Measurements from ENCODE around the gene GRN. TPM values are rescaled to one million over a fixed set of nuclear protein-coding genes. Genes with fewer than 3 reads are reported as not detected.
A peak's percentile ranks its signal among the peaks of the same experiment; 100 is the strongest.

Gene GRN
- total and polyA plus RNA-seq, 2 of the 8 experiments (the other 6 are each of a cell fraction or from before 2014, with no cell fraction given): 108 to 387 TPM

GRCh38 chr17:44354582-44355561 lies 9.8 kb downstream of the GRN start (continued):
- no peak for TF ChIP-seq RXRA (IDR thresholded peaks at IDR 0.05; ENCODE audit: insufficient read depth, low read depth, low read length)
- TF ChIP-seq KDM1A (IDR thresholded peaks at IDR 0.05; ENCODE audit: borderline replicate concordance, low read length): no peak
- peak in 1 of 2 experiments; percentile 83; a peak in 2 of 4 replicates for TF ChIP-seq SIN3A (conservative IDR thresholded peaks at IDR 0.05 in 1 of 2, IDR thresholded peaks at IDR 0.05 in 1 of 2; ENCODE audit: low read depth in 1 of 2, low read length in 2 of 2)
- TF ChIP-seq RFX5 (IDR thresholded peaks at IDR 0.05; ENCODE audit: borderline replicate concordance, low read depth, low read length): no peak
- TF ChIP-seq KDM4A (IDR thresholded peaks at IDR 0.05; ENCODE audit: low read depth, low read length, severe bottlenecking): peak; percentile 74
- peak; percentile 22 for TF ChIP-seq ASH2L (IDR thresholded peaks at IDR 0.05; ENCODE audit: low read length)
- TF ChIP-seq HDAC2 (IDR thresholded peaks at IDR 0.05; ENCODE audit: borderline replicate concordance in 1 of 2, low read depth in 2 of 2, low read length in 2 of 2): no peak
- TF ChIP-seq RBBP5 (IDR thresholded peaks at IDR 0.05; ENCODE audit: borderline replicate concordance, low read depth, low read length): peak; percentile 54; the same call in 1 of the 2 replicates
- no peak for TF ChIP-seq E2F6 (IDR thresholded peaks at IDR 0.05)
- TF ChIP-seq NRF1 (IDR thresholded peaks at IDR 0.05; ENCODE audit: low read depth, low read length): no peak
- no peak for TF ChIP-seq SRF (IDR thresholded peaks at IDR 0.05; ENCODE audit: low read depth, low read length)
- TF ChIP-seq MAFK (IDR thresholded peaks at IDR 0.05; ENCODE audit: low read depth, low read length): no peak
- no peak for TF ChIP-seq SAP30 (IDR thresholded peaks at IDR 0.05; ENCODE audit: insufficient read depth, insufficient replicate concordance, low read length)
- TF ChIP-seq SIX5 (IDR thresholded peaks at IDR 0.05; ENCODE audit: low read depth, low read length): no peak
- TF ChIP-seq TEAD4 (IDR thresholded peaks at IDR 0.05; ENCODE audit: low read depth, low read length): no peak
- no peak for TF ChIP-seq POLR2AphosphoS5 (IDR thresholded peaks at IDR 0.05; ENCODE audit: low read depth, low read length)
- TF ChIP-seq POU5F1 (IDR thresholded peaks at IDR 0.05; ENCODE audit: low read depth, low read length): no peak
- TF ChIP-seq CBX5 (IDR thresholded peaks at IDR 0.05; ENCODE audit: low read depth, low read length): no peak
- no peak for TF ChIP-seq SP4 (IDR thresholded peaks at IDR 0.05; ENCODE audit: low read length)
- TF ChIP-seq BRCA1 (IDR thresholded peaks at IDR 0.05; ENCODE audit: low read depth, low read length): no peak
- 0 out of 2 replicates have a peak, but pooled peaks have one; percentile 11 for TF ChIP-seq JUND (IDR thresholded peaks at IDR 0.05; ENCODE audit: low read length)
- peak; percentile 35 for TF ChIP-seq TAF7 (optimal IDR thresholded peaks at IDR 0.05; ENCODE audit: borderline replicate concordance, low read depth, low read length)
- TF ChIP-seq CHD1 (IDR thresholded peaks at IDR 0.05; ENCODE audit: low read depth, low read length): no peak
